DMS79 treated with DMSO at 0.1 percent for 48 hours (cell line): ENCODE data around the gene RNF10.
"Not testable (repeated sequence)": the region's sequence is repeated elsewhere in the genome, so short reads cannot be mapped to it uniquely, and the experiment has no call there.

Source experiments
- DNase-seq: peaks from one replicate; lab custom pipeline; 2025; lab: John Stamatoyannopoulos, UW

Gene RNF10

GRCh38 chr12:120580787-120581723 is 46.9 kb downstream of the RNF10 start, which contains the start of gene POP5:
Gene POP5 (minus strand): TSS chr12:120581402. CDS start chr12:120581362, 40 bp downstream.
- peak; percentile 99 for DNase-seq

GRCh38 chr12:120581998-120582397 is 47.8 kb downstream of the RNF10 start:
- no peak for DNase-seq

- DNase-seq, result peak; percentile 39
Observed at GRCh38 chr12:120583478-120584030, 49.4 kb downstream of the RNF10 start.

- peak; percentile 10 for DNase-seq
Observed at GRCh38 chr12:120584343-120585149, 50.4 kb downstream of the RNF10 start.

GRCh38 chr12:120586206-120586605 is 52.0 kb downstream of the RNF10 start:
- no peak for DNase-seq

GRCh38 chr12:120586860-120587259 is 52.7 kb downstream of the RNF10 start:
- no peak for DNase-seq

GRCh38 chr12:120588371-120588770 is 54.2 kb downstream of the RNF10 start:
- no peak for DNase-seq

- no peak for DNase-seq
Observed at GRCh38 chr12:120588948-120589930, 55.1 kb downstream of the RNF10 start.

- DNase-seq, result no peak
Observed at GRCh38 chr12:120590741-120591407, 56.7 kb downstream of the RNF10 start.

GRCh38 chr12:120592121-120593049 is 58.2 kb downstream of the RNF10 start:
- no peak for DNase-seq

GRCh38 chr12:120596901-120597300 is 62.7 kb downstream of the RNF10 start:
- no peak for DNase-seq

- DNase-seq, result no peak
Observed at GRCh38 chr12:120597861-120598260, 63.7 kb downstream of the RNF10 start.

- no peak for DNase-seq
Observed at GRCh38 chr12:120598674-120599463, 64.7 kb downstream of the RNF10 start.

GRCh38 chr12:120599672-120600552 is 65.8 kb downstream of the RNF10 start:
- DNase-seq, result no peak

- not testable (repeated sequence) for DNase-seq
Observed at GRCh38 chr12:120602416-120602815, 68.3 kb downstream of the RNF10 start.

GRCh38 chr12:120610560-120610959 is 76.4 kb downstream of the RNF10 start:
- no peak for DNase-seq

GRCh38 chr12:120611534-120611933 is 77.4 kb downstream of the RNF10 start:
- not testable (repeated sequence) for DNase-seq

- DNase-seq, result no peak
Observed at GRCh38 chr12:120614848-120615247, 80.7 kb downstream of the RNF10 start.
